OCI-LY3 (cell line): ENCODE data around the gene RPS3.

Source experiments
- CTCF ChIP-seq: fragments of 200-600, 300-600 bp; sonication (generic); IDR thresholded peaks from 2 replicates; pipeline ENCODE4 v1.5.1; 2014; ENCODE audit warnings: antibody characterized with exemption, low read length, low read depth
- EZH2phosphoT487 ChIP-seq: fragments of 200-600 bp; shearing (Covaris generic); IDR thresholded peaks from 2 replicates; pipeline ENCODE4 v1.6.1; 2018; ENCODE audit warnings: antibody characterized with exemption, mixed run types, low read depth

- TF ChIP-seq CTCF (no peak), EZH2phosphoT487 (no peak)
These were observed 32.5 kb downstream of the RPS3 start for GRCh38 chr11:75431533-75432525.
